HG03442 (cell line): ENCODE results near the gene UNC119.
"Not testable (repeated sequence)": the region's sequence is repeated elsewhere in the genome, so short reads cannot be mapped to it uniquely, and the experiment has no call there.

Source experiments
- ATAC-seq: cut with Tn5 transposase; IDR thresholded peaks from one replicate; pipeline ENCODE4 v1.9.1; 2021; ENCODE audit warnings: mild to moderate bottlenecking, moderate library complexity; ENCODE audit not compliant: unreplicated experiment

UNC119 gene

GRCh38 chr17:28523876-28524275, 28.5 kb downstream of the UNC119 start:
- no peak for ATAC-seq

- no peak for ATAC-seq
Observed at GRCh38 chr17:28523186-28523585, 29.2 kb downstream of the UNC119 start.

GRCh38 chr17:28522281-28522680, 30.1 kb downstream of the UNC119 start:
- ATAC-seq = not testable (repeated sequence)

- ATAC-seq = no peak
Observed at GRCh38 chr17:28521311-28522085, 30.9 kb downstream of the UNC119 start.

GRCh38 chr17:28520687-28521086, 31.7 kb downstream of the UNC119 start:
- ATAC-seq = no peak

- no peak for ATAC-seq
Observed at GRCh38 chr17:28519236-28519635, 33.2 kb downstream of the UNC119 start.

- ATAC-seq = no peak
Observed at GRCh38 chr17:28518578-28518977, 33.8 kb downstream of the UNC119 start.

GRCh38 chr17:28518132-28518531, 34.3 kb downstream of the UNC119 start:
- ATAC-seq = no peak

- no peak for ATAC-seq
Observed at GRCh38 chr17:28515518-28515917, 36.9 kb downstream of the UNC119 start.

- ATAC-seq = no peak
Observed at GRCh38 chr17:28514561-28515002, 37.8 kb downstream of the UNC119 start.

- no peak for ATAC-seq
Observed at GRCh38 chr17:28513476-28513875, 38.9 kb downstream of the UNC119 start.

GRCh38 chr17:28511858-28512461, 40.5 kb downstream of the UNC119 start:
- ATAC-seq = no peak

- ATAC-seq = no peak
Observed at GRCh38 chr17:28509789-28510188, 42.6 kb downstream of the UNC119 start.

GRCh38 chr17:28508211-28508724, 44.2 kb downstream of the UNC119 start:
- ATAC-seq = no peak

GRCh38 chr17:28507567-28508203, 44.7 kb downstream of the UNC119 start:
- ATAC-seq = no peak

GRCh38 chr17:28506763-28507487, 45.5 kb downstream of the UNC119 start:
- ATAC-seq = no peak

- no peak for ATAC-seq
Observed at GRCh38 chr17:28505986-28506665, 46.3 kb downstream of the UNC119 start, which contains the start of gene FOXN1. FOXN1 (plus strand) TSS chr17:28506348; CDS start chr17:28523970, 17,622 bp downstream.

- no peak for ATAC-seq
Observed at GRCh38 chr17:28503420-28503819, 49.0 kb downstream of the UNC119 start.

GRCh38 chr17:28501421-28502284, 50.8 kb downstream of the UNC119 start:
- no peak for ATAC-seq
